Psoas muscle (tissue), 8 donors: Measurements from ENCODE around the gene PCMTD2. TPM values are rescaled to one million over a fixed set of nuclear protein-coding genes. Genes with fewer than 3 reads are reported as not detected.

ENCODE experiments used
- ATAC-seq, 4 donors: fragments of 200-7000 bp; cut with Tn5 transposase; one replicate each; pipeline ENCODE4 v1.9.1; 2020; ENCODE audit warnings: moderate library complexity in 3 of 4, mild to moderate bottlenecking in 2 of 4
- DNase-seq, 2 donors: peaks; one replicate each; pipeline ENCODE4 v3.0.0-alpha.2; 2020
- H3K27ac ChIP-seq: fragments of 200-600 bp; one replicate; pipeline ENCODE4 v1.8.0; 2022
- H3K27me3 ChIP-seq, 3 donors: fragments of 200-600 bp in 1 of 3; one replicate each; pipeline versions ENCODE4 v1.6.1 to v1.8.0; 2013 to 2022; ENCODE audit warnings: low read length in 2 of 3, mild to moderate bottlenecking in 2 of 3, moderate library complexity in 1 of 3; ENCODE audit not compliant: insufficient read depth in 3 of 3
- H3K36me3 ChIP-seq, 2 donors: fragments of 200-600 bp in 1 of 2; one replicate each; pipeline versions ENCODE4 v1.6.1 to v1.8.0; 2013 to 2022; ENCODE audit warnings: low read depth in 1 of 2, mild to moderate bottlenecking in 1 of 2, moderate library complexity in 1 of 2; ENCODE audit not compliant: insufficient read depth in 1 of 2
- H3K4me1 ChIP-seq: fragments of 200-600 bp; one replicate; pipeline ENCODE4 v1.8.0; 2022
- H3K4me3 ChIP-seq: fragments of 200-600 bp; one replicate; pipeline ENCODE4 v1.8.0; 2022; ENCODE audit warnings: mild to moderate bottlenecking
- H3K9me3 ChIP-seq: fragments of 200-600 bp; one replicate; pipeline ENCODE4 v1.8.0; 2022
- WGBS, 3 donors: extraction: QIAGEN DNeasy Blood & Tissue Kit; methylation state at CpG; one replicate each; pipeline versions ENCODE4 v1.1.6 to v1.1.7; 2013; 5-methylcytosine and 5-hydroxymethylcytosine counted together
- intact Hi-C, 2 donors: fragments of 100-400 bp; cut with DNase I; formaldehyde crosslinking; loops; one replicate each; pipeline versions ENCODE4 v1.11.0 to v1.14.2; 2022
- polyA plus RNA-seq, 3 donors: library from polyadenylated mRNA; stranded (reverse); fragments of 200-250 nt; gene quantifications; one replicate each; pipeline ENCODE4 v1.2.3, GENCODE V29; 2013
- total RNA-seq, 4 donors: library from RNA; stranded (reverse); fragmentation: NEBNext Ultra II Directional in 2 of 4; extraction: Animal tissue kit (Norgen Biotek cat#: 25700) in 2 of 4; gene quantifications; one replicate each; pipeline versions ENCODE4 v1.2.1 to v1.2.4, GENCODE V29; 2021 to 2023
- TF ChIP-seq, protein P1 (sequence below): fragments of 200-600 bp; IDR thresholded peaks from one replicate; pipeline ENCODE4 v1.8.0; 2022; ENCODE audit warnings: antibody characterized with exemption
- donor health status: healthy with polysubstance abuse.
- donor health status: DM: no; HTN: no; CAD: no; lungs with moderate emphysema.
- donor health status: Bipolar disorder and iron deficiency.
- donor health status: healthy.
- donor health status: DM: yes; HTN: yes; CAD: no.
- donor health status: DM: no; HTN: no; CAD: no.
- donor health status: DM: no; HTN: no; CAD: no.
- donor health status: DM: yes; HTN: yes; CAD: no.

PCMTD2 gene
- total and polyA plus RNA-seq, 7 donors: 11.7 to 47.3 (median 37.8) TPM

DNA sequence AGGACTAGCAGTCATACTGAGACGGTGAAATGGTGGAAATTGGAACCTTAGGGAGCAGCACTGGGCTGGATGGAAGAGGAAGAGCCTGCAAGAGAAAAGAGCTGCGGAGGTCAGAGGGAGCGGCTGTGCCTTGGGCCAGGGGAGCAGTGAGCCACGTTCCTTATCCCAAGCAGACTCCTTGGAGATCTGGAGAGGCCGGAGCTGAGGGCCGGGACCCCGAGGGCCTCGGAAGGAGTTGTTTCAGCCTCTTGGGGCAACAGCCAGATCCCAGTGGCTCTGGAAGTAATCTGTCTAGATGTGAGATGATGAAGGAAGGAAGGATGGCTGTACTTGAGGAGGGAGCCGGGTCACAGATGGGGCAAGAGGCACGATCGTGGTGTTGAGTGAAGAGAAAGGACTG, 16.1 kb downstream of the PCMTD2 start:
- intact Hi-C loops: no loop called here
- DNase-seq (no peak), ATAC-seq (no peak)
- Histone ChIP-seq H3K4me1 (peaks cover 18% of the 10 kb centered on the region), H3K27me3 (no peaks in the 10 kb centered on the region), H3K27ac (no peak overlapping the region), H3K4me3 (no peak overlapping the region), H3K36me3 (peaks cover 0 to 33% of the 10 kb centered on the region in 2 donors), H3K9me3 (no peaks in the 10 kb centered on the region)
- TF ChIP-seq, protein P1, sequence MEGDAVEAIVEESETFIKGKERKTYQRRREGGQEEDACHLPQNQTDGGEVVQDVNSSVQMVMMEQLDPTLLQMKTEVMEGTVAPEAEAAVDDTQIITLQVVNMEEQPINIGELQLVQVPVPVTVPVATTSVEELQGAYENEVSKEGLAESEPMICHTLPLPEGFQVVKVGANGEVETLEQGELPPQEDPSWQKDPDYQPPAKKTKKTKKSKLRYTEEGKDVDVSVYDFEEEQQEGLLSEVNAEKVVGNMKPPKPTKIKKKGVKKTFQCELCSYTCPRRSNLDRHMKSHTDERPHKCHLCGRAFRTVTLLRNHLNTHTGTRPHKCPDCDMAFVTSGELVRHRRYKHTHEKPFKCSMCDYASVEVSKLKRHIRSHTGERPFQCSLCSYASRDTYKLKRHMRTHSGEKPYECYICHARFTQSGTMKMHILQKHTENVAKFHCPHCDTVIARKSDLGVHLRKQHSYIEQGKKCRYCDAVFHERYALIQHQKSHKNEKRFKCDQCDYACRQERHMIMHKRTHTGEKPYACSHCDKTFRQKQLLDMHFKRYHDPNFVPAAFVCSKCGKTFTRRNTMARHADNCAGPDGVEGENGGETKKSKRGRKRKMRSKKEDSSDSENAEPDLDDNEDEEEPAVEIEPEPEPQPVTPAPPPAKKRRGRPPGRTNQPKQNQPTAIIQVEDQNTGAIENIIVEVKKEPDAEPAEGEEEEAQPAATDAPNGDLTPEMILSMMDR: no peak
- WGBS, 3 donors: 91 to 92% (median 92%) methylated on average over 11 of the region's 11 CpGs

GRCh38 chr20:64273109-64273508, 17.6 kb downstream of the PCMTD2 start:
- no peak for DNase-seq
- 81 to 85% (median 84%) methylated on average over 19 of the region's 19 CpGs for WGBS, 3 donors
- no peaks in the 10 kb centered on the region for H3K9me3 ChIP-seq
- H3K27me3 ChIP-seq: no peaks in the 10 kb centered on the region
- TF ChIP-seq, protein P1: no peak
- H3K4me3 ChIP-seq: no peak overlapping the region
- no peak for ATAC-seq
- peaks cover 6% of the 10 kb centered on the region for H3K4me1 ChIP-seq
- H3K36me3 ChIP-seq: peaks cover 0 to 32% of the 10 kb centered on the region in 2 donors
- intact Hi-C loops: no loop called here
- no peak overlapping the region for H3K27ac ChIP-seq

DNA sequence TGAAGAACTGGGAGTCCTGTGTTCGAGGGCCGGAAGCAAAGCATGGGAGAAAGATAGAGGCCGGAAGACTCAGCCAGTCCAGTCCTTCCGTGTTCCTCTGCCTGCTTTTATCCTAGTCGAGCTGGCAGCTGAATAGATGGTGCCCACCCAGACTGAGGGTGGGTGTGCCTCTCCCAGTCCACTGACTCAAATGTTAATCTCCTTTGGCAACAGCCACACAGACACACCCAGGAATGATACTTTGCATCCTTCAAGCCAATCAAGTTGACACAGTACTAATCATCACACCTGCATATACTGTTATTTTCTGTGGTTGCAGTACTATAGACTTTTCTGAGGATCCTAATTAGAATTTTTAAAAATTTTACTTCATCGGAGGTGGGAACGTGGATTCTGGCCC, 21.3 kb downstream of the PCMTD2 start:
- intact Hi-C loops: no loop called here
- H3K36me3 ChIP-seq: peaks cover 0 to 32% of the 10 kb centered on the region in 2 donors
- H3K4me1 ChIP-seq: no peaks in the 10 kb centered on the region
- DNase-seq (no peak), ATAC-seq (no peak)
- H3K9me3 ChIP-seq: no peaks in the 10 kb centered on the region
- H3K27me3 ChIP-seq: no peaks in the 10 kb centered on the region
- TF ChIP-seq, protein P1: no peak
- 85 to 89% (median 89%) methylated on average over 7 of the region's 7 CpGs for WGBS, 3 donors
- no peak overlapping the region for H3K4me3 ChIP-seq
- H3K27ac ChIP-seq: no peak overlapping the region

DNA sequence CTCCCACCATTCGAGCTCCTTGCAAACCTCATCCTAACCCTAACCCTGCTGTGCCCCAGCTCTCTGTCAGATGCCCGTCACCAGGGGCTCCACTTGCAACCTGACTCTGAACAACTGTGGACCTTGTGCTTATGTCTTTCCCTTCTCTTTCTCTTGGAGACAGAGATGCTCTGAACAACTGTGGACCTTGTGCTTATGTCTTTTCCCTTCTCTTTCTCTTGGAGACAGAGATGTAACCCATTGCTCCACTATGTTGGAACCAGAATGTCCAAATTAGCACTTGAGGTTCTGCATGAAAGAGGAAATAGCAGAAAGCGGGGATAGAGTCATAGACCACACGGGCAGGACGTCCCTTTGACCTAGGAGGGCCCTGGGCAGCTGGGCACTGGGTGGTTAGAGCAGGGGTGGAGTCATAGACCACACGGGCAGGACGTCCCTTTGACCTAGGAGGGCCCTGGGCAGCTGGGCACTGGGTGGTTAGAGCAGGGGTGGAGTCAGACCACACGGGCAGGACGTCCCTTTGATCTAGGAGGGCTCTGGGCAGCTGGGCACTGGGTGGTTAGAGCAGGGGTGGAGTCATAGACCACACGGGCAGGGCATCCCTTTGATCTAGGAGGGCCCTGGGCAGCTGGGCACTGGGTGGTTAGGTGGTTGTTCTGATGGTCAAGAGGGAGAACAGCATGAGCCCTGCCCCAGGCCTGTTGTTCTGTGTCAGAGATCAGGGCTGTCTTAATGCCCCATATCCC, 22.2 kb downstream of the PCMTD2 start:
- 71 to 74% (median 72%) methylated on average over 8 to 10 of the region's 10 CpGs for WGBS, 3 donors
- TF ChIP-seq, protein P1: no peak
- Histone ChIP-seq H3K27me3 (no peaks in the 10 kb centered on the region), H3K36me3 (peaks cover 0 to 29% of the 10 kb centered on the region in 2 donors), H3K4me3 (no peak overlapping the region), H3K9me3 (no peaks in the 10 kb centered on the region), H3K4me1 (no peaks in the 10 kb centered on the region), H3K27ac (no peak overlapping the region)
- intact Hi-C loops: no loop called here
- DNase-seq: no peak
- no peak for ATAC-seq

GRCh38 chr20:64278317-64278681, 22.8 kb downstream of the PCMTD2 start:
- Histone ChIP-seq H3K9me3 (no peaks in the 10 kb centered on the region), H3K27me3 (no peaks in the 10 kb centered on the region), H3K36me3 (peaks cover 0 to 23% of the 10 kb centered on the region in 2 donors), H3K4me1 (no peaks in the 10 kb centered on the region), H3K4me3 (no peak overlapping the region), H3K27ac (no peak overlapping the region)
- ATAC-seq (no peak), DNase-seq (no peak)
- TF ChIP-seq, protein P1: no peak
- intact Hi-C loops: no loop called here
- WGBS, 3 donors: 78 to 81% (median 78%) methylated on average over 4 of the region's 4 CpGs
